Epithelial cell of proximal tubule (primary cell): ENCODE measurements around the gene TBC1D17. TPM values are rescaled to one million over a fixed set of nuclear protein-coding genes. Genes with fewer than 3 reads are reported as not detected.

ENCODE experiments used
- DNase-seq: peaks from one replicate; pipeline ENCODE4 v3.0.0-alpha.2; 2011; ENCODE audit warnings: low read depth
- H3K4me3 ChIP-seq: 2 replicates; pipeline ENCODE4 v1.5.1; 2011; ENCODE audit warnings: low read depth, mild to moderate bottlenecking, low read length
- total RNA-seq: library from RNA; depleted of rRNA; stranded (reverse); fragments of >200 nt; gene quantifications from 2 replicates; pipeline ENCODE4 v1.2.3, GENCODE V29; 2015
- TF ChIP-seq, protein P1 (sequence below): conservative IDR thresholded peaks from 2 replicates; pipeline ENCODE4 v1.5.1; 2012; ENCODE audit warnings: low read depth, mild to moderate bottlenecking, low read length

The TBC1D17 gene
- total RNA-seq, 1 donor from 2014 or later, result 11.9 TPM

DNA sequence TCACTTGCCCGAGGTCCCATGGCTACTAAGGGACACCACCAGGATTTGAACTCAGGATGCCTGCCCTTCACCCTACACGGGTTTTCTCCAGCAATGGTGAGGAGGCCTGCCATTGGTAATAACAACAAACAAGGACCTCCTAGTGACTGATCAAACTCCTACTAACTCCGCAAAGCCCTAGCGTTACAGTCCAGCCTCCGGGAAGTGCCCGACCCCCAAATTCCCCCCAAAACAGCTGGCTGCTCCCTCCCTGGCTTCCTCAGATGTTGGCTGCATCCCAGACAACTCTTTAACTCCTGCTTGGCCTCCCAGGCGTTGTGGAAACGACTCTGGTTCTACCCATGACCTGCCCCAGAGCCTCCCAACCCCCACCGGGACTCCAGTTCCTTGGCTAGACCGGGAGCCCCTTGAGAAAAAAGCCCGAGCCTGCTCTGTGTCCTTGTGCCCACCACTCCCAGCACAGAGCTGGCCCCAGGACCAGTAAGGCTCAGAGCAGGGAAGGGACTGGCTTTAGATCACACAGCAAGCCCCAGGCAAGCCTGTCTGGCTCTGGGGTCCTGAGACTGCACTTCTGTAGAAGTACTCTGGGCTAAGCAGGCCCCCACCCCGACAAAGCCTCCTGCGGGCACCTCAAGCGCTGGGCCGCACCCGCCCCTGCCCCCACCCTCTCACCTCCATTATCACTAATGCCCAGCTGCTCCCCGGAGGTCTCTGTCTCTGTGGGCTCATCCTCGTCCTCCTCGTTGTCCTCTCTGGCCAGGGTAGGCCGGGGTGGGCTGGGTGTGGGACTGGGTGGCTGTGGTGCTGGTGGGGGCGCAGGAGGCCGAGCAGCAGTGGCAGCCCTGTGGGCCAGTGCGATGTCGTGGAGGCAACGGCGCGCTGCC is 5.0 kb upstream of the TBC1D17 start:
- no peak for DNase-seq
- no peak overlapping the region for H3K4me3 ChIP-seq
- TF ChIP-seq, protein P1, sequence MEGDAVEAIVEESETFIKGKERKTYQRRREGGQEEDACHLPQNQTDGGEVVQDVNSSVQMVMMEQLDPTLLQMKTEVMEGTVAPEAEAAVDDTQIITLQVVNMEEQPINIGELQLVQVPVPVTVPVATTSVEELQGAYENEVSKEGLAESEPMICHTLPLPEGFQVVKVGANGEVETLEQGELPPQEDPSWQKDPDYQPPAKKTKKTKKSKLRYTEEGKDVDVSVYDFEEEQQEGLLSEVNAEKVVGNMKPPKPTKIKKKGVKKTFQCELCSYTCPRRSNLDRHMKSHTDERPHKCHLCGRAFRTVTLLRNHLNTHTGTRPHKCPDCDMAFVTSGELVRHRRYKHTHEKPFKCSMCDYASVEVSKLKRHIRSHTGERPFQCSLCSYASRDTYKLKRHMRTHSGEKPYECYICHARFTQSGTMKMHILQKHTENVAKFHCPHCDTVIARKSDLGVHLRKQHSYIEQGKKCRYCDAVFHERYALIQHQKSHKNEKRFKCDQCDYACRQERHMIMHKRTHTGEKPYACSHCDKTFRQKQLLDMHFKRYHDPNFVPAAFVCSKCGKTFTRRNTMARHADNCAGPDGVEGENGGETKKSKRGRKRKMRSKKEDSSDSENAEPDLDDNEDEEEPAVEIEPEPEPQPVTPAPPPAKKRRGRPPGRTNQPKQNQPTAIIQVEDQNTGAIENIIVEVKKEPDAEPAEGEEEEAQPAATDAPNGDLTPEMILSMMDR, result no peak

DNA sequence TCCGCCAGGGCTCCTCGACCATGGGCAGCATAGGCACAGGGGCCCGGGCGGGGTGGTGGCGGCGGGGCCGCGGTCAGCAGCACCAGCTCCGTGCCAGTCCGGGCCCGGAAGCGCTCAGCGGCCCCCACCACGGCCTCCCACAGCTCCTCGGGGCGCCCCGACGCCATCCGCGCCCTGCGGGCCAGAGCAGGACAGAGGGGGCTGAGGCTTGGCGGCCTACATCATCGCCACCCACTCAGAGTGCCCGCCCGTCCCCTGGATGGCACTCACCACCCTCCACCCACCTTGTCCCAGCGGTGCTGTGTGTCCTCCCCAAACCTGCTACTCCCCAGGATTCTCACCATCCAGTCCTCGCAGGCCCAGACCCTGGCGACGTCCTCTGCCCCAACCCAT is 4.4 kb upstream of the TBC1D17 start:
- TF ChIP-seq, protein P1, result no peak
- H3K4me3 ChIP-seq, result no peak overlapping the region
- DNase-seq, result no peak

DNA sequence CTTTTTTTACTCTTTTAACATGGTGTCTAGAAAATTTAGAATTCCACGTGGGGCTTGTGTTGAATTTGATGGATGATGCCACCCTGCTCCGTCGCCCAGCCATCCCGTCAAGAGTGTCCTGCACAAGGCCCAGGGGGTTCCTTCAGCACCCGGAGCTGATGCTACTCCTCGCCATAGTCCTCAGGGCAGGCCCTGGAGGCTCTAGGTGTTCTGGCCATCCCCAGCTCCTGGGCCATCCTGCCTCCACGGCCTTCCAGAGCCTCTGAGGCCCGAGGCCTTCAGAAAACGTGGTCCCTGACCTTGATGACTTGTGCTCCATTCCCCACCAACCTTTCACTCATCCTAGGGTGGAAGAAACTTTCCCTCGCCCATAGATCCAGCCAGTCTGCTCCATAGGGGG is 3.7 kb upstream of the TBC1D17 start:
- no peak for DNase-seq
- TF ChIP-seq, protein P1, result no peak
- no peak overlapping the region for H3K4me3 ChIP-seq

DNA sequence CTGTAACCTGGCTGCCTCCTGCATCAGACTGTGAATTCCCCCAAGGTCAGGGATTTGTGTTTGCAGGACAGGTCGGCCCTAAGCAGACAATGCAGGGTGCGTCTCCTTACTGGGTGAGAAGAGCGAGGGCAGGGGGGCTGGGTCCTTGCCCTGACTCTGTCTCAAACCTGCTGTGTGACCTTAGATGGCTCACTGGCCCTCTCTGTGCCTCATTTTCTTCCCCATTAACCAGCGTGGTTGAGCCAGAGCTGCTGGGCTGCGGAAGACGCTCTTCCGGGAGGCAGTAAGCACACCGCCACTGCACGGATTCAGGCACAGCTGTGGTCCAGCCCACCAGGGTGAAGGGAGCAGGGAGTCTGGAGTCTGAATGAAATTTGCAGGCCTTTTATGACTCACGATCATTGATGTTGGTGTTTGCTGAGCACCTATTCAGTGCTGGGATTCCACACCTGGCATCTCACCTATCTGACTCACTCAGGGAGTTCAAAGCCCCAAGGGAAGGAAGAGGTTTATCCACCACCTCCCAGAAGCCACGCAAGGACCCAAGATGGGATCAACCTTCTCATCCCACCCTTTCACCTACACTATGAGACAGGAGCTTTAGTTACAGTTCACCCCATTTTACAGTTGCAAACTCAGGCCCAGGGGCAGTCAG is 2.9 kb upstream of the TBC1D17 start:
- DNase-seq, result no peak
- H3K4me3 ChIP-seq, result no peak overlapping the region
- TF ChIP-seq, protein P1, result no peak

DNA sequence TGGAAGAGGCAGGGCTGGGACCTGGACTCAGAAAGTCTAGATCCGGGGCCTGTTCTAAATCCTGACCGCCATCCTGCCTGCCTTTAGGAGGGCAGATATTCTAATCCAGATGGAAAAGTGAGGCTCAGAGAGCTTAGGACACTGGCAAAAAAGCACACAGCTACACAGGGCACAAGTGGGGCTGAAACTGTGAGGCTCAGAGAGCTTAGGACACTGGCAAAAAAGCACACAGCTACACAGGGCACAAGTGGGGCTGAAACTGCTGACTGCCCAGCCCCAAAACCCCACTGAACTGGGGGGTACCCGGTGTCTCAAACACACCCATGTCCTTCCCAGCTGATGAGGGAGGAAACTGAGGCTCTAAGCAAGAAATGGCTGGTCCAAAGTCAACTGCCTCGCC is 2.3 kb upstream of the TBC1D17 start:
- peak overlapping the region; percentile 61 for H3K4me3 ChIP-seq
- no peak for DNase-seq
- TF ChIP-seq, protein P1, result no peak

DNA sequence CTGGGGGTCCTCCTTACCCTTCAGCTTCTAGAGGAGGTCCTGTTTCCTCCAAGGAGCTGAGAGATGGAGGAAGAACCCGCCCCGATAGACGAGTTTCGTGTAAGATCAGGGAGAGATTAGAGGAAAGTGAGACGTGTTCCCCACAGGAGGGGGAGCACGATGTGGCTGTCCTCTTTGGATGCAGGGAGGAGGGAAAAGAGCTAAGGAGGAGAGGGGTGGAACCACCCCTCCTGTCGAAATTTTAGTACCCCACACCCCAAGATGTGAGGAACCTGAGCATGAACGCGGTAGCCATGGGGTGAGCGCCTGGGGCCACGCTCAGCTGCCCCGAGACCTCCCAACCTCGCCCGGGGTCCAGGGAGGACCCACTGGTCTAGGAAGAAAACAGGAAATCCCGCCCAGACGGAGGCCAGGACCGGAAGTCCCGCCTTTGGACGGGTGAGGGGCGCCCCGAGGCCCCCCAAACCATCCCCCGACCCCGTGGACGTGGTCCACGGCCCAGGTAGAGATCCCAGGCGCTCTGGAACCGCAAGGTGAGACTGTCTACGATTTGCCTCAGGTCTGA is 1.6 kb upstream of the TBC1D17 start:
- H3K4me3 ChIP-seq, result peak overlapping the region; percentile 61
- TF ChIP-seq, protein P1, result no peak
- DNase-seq, result no peak
